Measurements from ENCODE around the gene NCKIPSD. TPM values are rescaled to one million over a fixed set of nuclear protein-coding genes. Genes with fewer than 3 reads are reported as not detected.

NCKIPSD gene
- total RNA-seq, 1 donor from 2014 or later = 9.7 TPM

- CTCF ChIA-PET = no interaction called here
- ATAC-seq (ENCODE audit: low read depth) = no peak
- no peak for TF ChIP-seq CTCF (IDR thresholded peaks at IDR 0.05)
These were observed 9.7 kb upstream of the NCKIPSD start for GRCh38 chr3:48695393-48695753.

DNA sequence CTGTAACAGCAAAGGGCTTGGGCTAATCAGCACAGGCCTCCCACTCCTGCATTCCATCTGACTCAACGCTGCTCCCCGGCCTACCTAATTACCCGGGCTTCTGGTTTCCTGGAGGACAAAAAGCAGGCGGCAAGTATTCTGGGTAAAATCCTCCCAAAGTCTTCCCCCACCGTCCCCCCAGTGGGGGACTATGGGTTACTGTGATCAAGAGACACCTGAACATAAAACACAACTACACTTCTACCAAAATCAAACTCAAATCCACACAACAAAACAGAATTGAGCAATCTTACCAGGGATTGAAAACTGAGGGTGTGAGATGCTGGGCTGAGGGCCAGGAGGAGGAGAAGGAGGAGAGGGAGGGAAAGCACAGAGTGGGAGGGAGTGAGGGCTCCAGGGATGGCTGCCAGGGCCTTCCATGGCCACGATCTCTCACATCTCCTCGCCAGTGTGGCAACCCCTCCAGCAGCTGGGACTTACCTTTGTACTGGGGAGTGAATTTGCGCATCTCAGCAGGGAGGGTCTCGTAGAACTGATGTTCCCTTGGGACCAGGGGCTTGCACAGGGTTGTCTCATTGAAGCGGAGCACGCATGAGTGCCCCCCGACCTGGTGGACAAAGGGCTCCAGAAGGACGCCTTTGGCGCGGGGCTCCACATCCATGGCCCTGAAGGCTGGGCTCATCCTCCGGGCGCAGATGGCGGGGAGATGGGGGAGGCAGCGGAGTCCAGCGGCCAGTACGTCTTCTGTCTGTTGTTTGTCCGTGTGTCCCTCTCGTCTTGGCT, 9.1 kb upstream of the NCKIPSD start:
- no peak for TF ChIP-seq CTCF (IDR thresholded peaks at IDR 0.05)

More at GRCh38 chr3:48695393-48695753, 9.7 kb upstream of the NCKIPSD start:
- DNase-seq = no peak
- H3K27me3 Mint-ChIP-seq = no peaks in the 10 kb centered on the region
- POLR2A ChIA-PET = no interaction called here
- intact Hi-C loops (cut with micrococcal nuclease) = no loop called here
- no peaks in the 10 kb centered on the region for H3K9me3 Mint-ChIP-seq
- no peak overlapping the region for H3K4me3 Mint-ChIP-seq
- H3K27ac Mint-ChIP-seq = no peak overlapping the region
- H3K4me1 Mint-ChIP-seq = peaks cover 8% of the 10 kb centered on the region
- H3K36me3 Mint-ChIP-seq (ENCODE audit: low read depth) = peaks cover 65% of the 10 kb centered on the region

DNA sequence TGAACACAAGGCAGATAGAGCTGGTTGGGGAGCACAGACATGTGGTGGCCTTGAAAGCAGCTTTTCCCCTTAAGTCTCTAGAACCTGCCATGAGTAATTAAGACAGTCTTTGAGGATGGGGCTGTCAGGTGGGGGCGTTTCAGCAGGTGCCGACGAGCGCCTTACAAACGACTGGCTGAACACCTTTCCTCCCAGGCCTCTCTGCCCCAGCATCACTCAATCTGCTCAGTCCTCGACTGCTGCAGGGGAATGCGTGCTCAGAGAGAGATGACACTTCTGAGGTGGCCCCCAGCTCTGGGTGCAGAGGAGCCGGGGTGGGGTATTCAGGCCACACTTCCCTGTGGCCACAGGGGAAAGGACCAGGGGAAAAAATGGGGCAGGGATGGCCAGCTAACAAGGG, 8.1 kb upstream of the NCKIPSD start:
- CTCF ChIA-PET = no interaction called here
- intact Hi-C loops (cut with micrococcal nuclease) = no loop called here
- no peak for DNase-seq
- no peak for TF ChIP-seq CTCF (IDR thresholded peaks at IDR 0.05)
- peaks cover 6% of the 10 kb centered on the region for H3K4me1 Mint-ChIP-seq
- no peaks in the 10 kb centered on the region for H3K9me3 Mint-ChIP-seq
- no peaks in the 10 kb centered on the region for H3K27me3 Mint-ChIP-seq
- ATAC-seq (ENCODE audit: low read depth) = no peak
- POLR2A ChIA-PET = no interaction called here
- no peak overlapping the region for H3K4me3 Mint-ChIP-seq
- peaks cover 70% of the 10 kb centered on the region for H3K36me3 Mint-ChIP-seq (ENCODE audit: low read depth)
- no peak overlapping the region for H3K27ac Mint-ChIP-seq

More for the DNA sequence above, 9.1 kb upstream of the NCKIPSD start:
- ATAC-seq (ENCODE audit: low read depth) (no peak), DNase-seq (no peak)
- Mint-ChIP-seq H3K27ac (no peak overlapping the region), H3K4me3 (no peak overlapping the region), H3K27me3 (no peaks in the 10 kb centered on the region), H3K9me3 (no peaks in the 10 kb centered on the region), H3K36me3 (ENCODE audit: low read depth) (peaks cover 70% of the 10 kb centered on the region), H3K4me1 (peaks cover 6% of the 10 kb centered on the region)
- POLR2A ChIA-PET = no interaction called here
- CTCF ChIA-PET = no interaction called here
- intact Hi-C loops (cut with micrococcal nuclease) = no loop called here

DNA sequence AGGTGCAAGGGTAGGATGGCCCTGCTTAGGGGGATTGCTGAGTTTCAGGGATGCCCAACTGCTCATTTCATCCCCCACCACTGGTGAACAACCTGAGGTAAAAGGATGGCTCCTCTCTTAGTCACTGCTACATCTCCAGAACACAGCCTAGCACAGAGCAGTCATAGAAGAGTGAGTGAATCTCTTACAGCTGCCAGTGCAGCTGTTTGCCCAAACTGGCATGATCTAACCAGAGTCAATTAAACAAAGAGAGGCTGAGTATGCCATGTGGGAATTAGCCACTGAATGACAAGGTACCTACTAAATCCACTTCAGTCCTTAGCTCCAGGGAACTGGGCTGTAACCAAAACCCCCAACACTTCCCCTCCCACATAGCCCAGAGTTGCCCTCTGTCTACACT, 6.8 kb upstream of the NCKIPSD start:
- Mint-ChIP-seq H3K36me3 (ENCODE audit: low read depth) (peaks cover 80% of the 10 kb centered on the region), H3K27ac (no peak overlapping the region), H3K4me1 (peaks cover 6% of the 10 kb centered on the region), H3K4me3 (no peak overlapping the region), H3K9me3 (no peaks in the 10 kb centered on the region), H3K27me3 (no peaks in the 10 kb centered on the region)
- ATAC-seq (ENCODE audit: low read depth) (no peak), DNase-seq (no peak)
- CTCF ChIA-PET = no interaction called here
- POLR2A ChIA-PET = no interaction called here
- intact Hi-C loops (cut with micrococcal nuclease) = no loop called here
- no peak for TF ChIP-seq CTCF (IDR thresholded peaks at IDR 0.05)

DNA sequence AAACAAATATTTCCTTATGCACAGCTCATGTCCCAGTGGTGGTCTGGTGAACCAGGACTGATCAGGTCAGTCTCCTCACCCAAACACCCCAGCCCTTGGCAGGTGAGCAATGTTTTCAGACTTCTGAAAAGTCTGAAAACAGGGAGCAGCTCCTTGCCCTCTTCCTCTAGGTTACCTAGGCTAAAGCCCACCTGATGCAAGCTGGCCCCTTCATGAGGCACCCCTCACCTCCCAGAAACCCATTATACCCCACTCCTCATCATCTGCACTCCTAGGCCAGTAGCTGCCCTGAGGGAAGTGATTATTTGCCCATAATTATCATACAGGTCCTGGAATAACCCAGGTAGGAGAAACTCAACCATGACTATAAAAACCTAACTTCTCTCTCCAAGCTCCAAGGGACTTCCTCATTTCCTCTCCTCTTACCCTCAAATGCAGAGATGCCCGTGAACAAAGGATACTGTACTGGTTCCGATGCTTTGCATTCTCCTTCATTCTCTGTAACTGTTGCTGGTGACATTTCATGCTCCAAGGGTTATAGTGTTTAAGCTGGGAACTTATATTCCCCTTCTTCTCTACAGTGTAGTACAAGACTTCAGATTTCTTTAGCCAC, 5.2 kb upstream of the NCKIPSD start:
- Mint-ChIP-seq H3K9me3 (no peaks in the 10 kb centered on the region), H3K27me3 (no peaks in the 10 kb centered on the region), H3K36me3 (ENCODE audit: low read depth) (peaks cover 81% of the 10 kb centered on the region), H3K27ac (no peak overlapping the region), H3K4me1 (peaks cover 8% of the 10 kb centered on the region), H3K4me3 (no peak overlapping the region)
- no peak for TF ChIP-seq CTCF (IDR thresholded peaks at IDR 0.05)
- intact Hi-C loops (cut with micrococcal nuclease) = no loop called here
- POLR2A ChIA-PET = no interaction called here
- DNase-seq = no peak
- ATAC-seq (ENCODE audit: low read depth) = no peak
- CTCF ChIA-PET = no interaction called here

All from activated B cell treated with CpG ODN at 0.5 μM for 24 hours (primary cell).